GF-D8 (cell line): Measurements from ENCODE around the gene TET3.

Experiments
- DNase-seq: peaks from one replicate; lab custom pipeline; 2025; lab: John Stamatoyannopoulos, UW

The TET3 gene

DNA sequence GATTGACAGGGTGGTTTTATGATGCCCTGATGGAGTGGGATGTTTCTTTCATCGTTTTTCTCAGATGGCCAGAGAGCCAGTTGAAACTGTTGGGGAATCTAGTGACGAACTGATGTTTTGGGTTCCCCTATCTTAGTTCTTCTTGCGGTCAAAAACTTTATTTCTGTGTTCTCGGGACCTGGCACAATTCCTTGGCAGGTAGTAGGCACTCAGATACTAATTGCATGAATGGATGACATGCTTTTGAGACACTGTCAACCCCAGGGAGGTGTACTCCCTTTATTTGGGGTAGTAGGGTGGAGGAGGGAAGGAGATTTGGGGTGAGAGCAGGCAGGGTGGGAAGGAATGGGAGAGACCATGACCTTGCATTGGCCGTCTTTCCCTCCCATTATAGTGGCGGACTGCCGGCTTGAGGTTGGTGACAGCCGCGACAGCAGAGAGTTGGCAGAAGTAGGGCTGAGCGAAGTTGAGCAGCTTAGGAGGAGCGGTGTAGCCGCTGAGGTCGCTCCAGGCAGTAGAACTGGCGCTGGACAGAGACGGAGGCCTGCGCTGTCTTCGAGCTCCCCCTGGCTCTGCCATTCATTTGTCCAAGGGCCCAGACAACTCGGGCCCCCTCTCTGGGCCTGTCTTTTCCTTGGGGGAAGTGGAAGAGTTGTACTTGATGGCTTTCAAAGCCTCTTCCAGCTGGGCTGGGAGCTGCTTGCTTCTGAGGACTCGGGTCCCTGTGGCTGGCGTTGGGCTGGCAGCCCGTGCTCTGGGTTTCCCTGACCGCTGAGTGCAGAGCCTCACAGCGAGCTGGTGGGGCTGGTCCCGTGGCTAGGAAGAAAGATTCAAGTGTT lies 2.6 kb downstream of the TET3 start:
- no peak for DNase-seq

- no peak for DNase-seq
Measured at GRCh38 chr2:73987948-73988700, 3.4 kb downstream of the TET3 start.

DNA sequence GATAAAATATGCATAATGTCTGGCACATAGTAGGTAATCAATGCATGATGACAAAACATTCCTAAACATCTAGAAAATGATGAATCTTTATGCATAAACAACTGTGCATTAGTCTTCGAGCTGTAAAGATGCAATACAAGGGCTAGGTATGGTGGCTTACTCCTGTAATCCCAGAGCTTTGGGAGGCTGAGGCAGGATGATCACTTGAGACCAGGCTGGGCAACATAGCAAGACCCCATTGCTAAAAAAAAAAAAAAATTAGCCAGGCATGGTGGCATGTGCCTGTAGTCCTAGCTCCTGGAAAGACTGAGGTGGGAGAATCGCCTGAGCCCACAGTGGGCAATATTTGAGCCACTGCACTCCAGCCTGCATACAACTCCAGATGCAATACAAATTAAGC lies 5.3 kb downstream of the TET3 start:
- no peak for DNase-seq

- no peak for DNase-seq
Measured at GRCh38 chr2:73990531-73990930, 5.8 kb downstream of the TET3 start.

DNA sequence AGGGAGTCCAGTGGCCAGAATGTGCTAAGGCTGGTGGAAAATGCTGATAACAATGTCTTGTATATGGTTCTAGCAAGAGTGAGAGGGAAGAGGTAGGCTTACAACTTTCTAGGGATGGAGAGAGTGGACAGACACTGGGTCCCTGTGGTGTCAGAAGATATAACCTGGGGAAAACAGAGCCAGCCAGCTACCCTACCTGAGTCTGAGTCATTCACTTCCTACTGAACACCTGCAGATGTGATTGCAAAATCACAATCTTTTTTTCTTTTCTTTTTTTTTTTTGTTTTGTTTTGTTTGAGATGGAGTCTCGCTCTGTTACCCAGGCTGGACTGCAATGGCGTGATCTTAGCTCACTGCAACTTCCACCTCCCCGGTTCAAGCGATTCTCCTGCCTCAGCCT lies 7.3 kb downstream of the TET3 start:
- no peak for DNase-seq

- no peak for DNase-seq
Measured at GRCh38 chr2:73993376-73993775, 8.7 kb downstream of the TET3 start.

- DNase-seq = no peak
Measured at GRCh38 chr2:73993778-73994177, 9.1 kb downstream of the TET3 start.

GRCh38 chr2:73994178-73994831 lies 9.6 kb downstream of the TET3 start:
- no peak for DNase-seq

- no peak for DNase-seq
Measured at GRCh38 chr2:73995810-73996209, 11.1 kb downstream of the TET3 start.

DNA sequence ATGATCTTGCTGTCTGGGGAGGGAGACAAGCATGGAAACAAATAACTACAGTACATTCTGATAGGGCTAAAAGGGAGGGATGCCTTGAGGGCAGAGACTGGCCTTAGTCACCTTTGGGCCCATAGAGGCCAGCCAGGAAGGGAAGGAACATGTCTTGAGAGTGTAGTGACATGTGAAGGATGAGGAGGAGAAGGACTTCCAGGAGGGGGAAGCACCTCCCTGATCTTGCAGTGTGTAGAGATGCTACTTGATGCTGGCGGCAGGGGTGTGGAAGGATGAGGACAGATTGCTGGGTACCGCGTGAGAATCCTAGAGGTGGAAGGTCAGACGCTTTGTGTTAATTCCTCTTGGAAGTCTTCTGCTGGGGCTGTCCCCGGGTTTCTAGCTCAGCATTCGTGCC lies 13.1 kb downstream of the TET3 start:
- DNase-seq = no peak

DNA sequence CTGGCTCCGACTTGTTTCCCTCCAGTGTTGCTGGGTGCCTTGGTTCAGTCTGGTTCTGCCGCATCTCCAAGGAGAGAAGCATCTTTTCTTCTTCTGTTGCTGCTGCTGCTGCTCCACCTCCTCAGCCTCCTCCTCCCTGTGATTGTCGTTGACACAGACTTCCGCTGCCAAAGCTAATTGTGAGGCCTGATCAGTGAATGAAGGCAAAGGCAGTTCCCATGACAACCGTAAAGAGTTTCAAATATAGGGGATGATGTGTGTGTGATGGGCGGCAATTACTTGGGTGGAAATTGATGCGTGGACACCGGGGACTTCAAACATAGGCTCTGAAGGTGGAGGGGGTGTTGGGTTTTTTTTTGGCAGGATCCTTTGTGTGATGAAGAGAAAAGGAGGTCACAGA lies 13.7 kb downstream of the TET3 start:
- no peak for DNase-seq

DNA sequence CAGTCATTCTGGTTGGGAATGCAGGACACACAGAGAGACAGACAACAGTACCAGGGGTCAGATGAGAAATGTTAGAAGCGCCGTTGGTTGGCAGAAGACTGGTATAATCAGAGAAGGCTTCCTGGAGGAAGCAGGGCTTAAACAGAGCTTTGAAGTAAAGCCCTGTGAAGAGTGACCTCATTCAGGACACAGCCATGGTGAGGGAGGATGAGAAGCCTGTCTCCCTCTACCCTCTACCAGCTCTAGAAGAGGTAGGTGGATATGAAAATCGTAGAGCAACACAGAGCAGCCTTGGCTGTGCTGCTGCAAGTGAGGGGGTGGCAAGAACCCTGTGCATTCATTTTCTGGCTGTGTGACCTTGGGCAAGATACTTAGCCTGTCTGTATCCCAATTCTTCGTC lies 14.2 kb downstream of the TET3 start:
- no peak for DNase-seq

- DNase-seq = no peak
Measured at GRCh38 chr2:73999881-74000597, 15.3 kb downstream of the TET3 start.

- no peak for DNase-seq
Measured at GRCh38 chr2:74000666-74001065, 16.0 kb downstream of the TET3 start.

- no peak for DNase-seq
Measured at GRCh38 chr2:74001121-74001520, 16.4 kb downstream of the TET3 start.

GRCh38 chr2:74001781-74002504 lies 17.2 kb downstream of the TET3 start:
- no peak for DNase-seq

DNA sequence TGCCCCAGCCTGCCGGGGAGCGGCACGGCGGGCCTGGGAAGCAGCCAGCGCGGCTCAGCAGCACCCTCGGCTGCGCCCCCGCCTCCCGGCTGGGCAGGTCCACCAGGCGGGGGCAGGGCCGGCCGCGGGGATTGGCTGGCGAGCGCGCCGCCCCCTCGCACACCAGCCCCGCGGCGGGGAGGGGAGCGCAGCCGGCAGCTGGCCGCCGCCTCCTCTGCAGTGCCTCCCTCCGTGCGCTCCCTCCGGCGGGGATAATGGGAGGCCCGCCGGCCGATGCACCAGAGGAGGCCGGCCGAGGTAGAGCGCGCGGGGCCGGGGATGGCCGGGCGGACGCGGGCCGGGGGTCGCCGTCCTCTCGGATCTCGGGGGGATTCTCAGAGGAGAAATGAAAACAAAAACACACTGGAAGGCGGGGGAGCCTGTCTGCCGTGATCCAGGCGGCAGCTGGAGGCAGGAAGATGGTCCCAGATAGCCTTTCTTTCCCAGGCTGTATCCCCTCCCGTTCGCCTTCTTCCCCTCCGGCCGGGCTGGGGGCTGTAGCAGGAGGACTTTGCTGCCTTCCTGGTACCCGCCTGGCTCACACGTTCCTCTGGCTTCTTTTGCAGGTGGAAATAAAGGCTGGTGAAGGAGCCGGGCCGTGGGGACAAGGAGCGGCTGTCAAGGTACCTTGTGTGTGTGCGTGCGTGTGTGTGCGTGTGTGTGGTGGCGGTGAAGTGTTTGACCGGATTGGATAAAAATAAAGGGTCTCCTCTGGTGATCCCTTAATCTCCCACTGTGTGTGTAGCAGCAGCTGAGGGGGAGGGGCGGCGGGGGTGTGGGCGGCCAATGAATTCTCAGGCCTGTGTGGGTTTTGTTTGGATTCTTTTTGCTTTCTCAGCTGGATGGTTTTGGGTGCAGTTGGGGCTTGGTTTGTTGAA lies 18.1 kb downstream of the TET3 start:
- DNase-seq = no peak

DNA sequence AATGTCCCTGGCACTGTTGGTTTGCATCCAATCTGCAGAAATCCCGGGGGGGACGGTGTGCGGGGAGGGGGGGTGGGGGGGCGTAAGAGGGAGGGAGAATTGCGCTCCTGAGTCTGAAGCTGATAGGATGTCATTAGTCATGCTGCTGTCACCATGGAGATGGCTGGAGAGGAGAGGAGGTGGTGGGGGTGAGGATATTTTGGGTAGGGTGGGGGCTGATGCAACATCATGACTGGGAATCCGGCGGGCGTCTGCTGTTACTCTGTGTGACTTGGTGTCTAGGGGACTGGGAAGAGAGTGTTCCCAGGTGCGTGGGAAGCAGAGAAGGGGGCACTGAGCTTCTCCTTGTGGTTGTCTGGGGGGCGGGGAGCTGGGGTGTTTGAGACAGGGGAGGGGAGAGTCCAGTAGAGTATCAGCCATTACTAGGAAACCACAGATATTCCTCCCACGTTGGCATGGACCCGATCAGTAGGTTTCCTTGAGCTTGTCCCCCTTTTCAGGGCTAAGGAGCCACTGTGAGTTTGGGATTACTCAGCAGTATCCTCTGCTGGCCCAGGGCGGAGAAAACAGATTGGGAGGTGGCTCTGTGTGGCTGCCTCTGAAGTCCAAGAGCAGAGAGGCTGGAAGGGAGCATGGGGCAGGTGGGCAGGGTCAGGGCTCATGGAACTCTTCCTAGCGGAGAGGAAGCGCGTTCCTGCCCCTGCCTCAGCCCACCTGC lies 18.9 kb downstream of the TET3 start:
- DNase-seq = no peak

- no peak for DNase-seq
Measured at GRCh38 chr2:74004212-74005182, 19.8 kb downstream of the TET3 start.
